ENCODE data around the gene SNAPC4. TPM values are rescaled to one million over a fixed set of nuclear protein-coding genes. Genes with fewer than 3 reads are reported as not detected.

Gene SNAPC4
- polyA plus RNA-seq, 1 donor from 2014 or later = 6.8 TPM

GRCh38 chr9:136410500-136411287 is 10.7 kb upstream of the SNAPC4 start, which contains the start of the genes ENTR1 and PMPCA:
Gene ENTR1, minus strand, starts transcription at chr9:136410614. Its CDS starts 217 bp downstream, at chr9:136410397.
Gene PMPCA, plus strand, starts transcription at chr9:136410658. Its CDS starts 11 bp downstream, at chr9:136410669.
- H3F3A ChIP-seq (ENCODE audit: insufficient read depth, low read length, poor library complexity, severe bottlenecking) = no peaks in the 10 kb centered on the region
- H3K79me2 ChIP-seq (replicated peaks; ENCODE audit: insufficient read depth, low read length) = peaks cover 34% of the 10 kb centered on the region
- peak within 1 kb of the TSS; percentile 4 for H2AFZ ChIP-seq (ENCODE audit: low read depth, low read length)
- peak within 1 kb of the TSS; percentile 83 for H3K9ac ChIP-seq (ENCODE audit: low read length)
- no peak for TF ChIP-seq RAD21 (conservative IDR thresholded peaks at IDR 0.05)
- TF ChIP-seq EZH2 (IDR thresholded peaks at IDR 0.05; ENCODE audit: borderline replicate concordance, insufficient read depth, low read length, poor library complexity, severe bottlenecking) = no peak
- no peak for TF ChIP-seq SMC3 (conservative IDR thresholded peaks at IDR 0.05; ENCODE audit: poor library complexity)
- TF ChIP-seq EP300 (conservative IDR thresholded peaks at IDR 0.05; ENCODE audit: poor library complexity, severe bottlenecking) = peak; percentile 48
- TF ChIP-seq CTCF (IDR thresholded peaks at IDR 0.05; ENCODE audit: poor library complexity, severe bottlenecking) = no peak
- TF ChIP-seq MXI1 (conservative IDR thresholded peaks at IDR 0.05; ENCODE audit: poor library complexity, severe bottlenecking) = peak; percentile 66
- TF ChIP-seq POLR2AphosphoS5 (IDR thresholded peaks at IDR 0.05) = peak; percentile 99
- TF ChIP-seq, protein P1, sequence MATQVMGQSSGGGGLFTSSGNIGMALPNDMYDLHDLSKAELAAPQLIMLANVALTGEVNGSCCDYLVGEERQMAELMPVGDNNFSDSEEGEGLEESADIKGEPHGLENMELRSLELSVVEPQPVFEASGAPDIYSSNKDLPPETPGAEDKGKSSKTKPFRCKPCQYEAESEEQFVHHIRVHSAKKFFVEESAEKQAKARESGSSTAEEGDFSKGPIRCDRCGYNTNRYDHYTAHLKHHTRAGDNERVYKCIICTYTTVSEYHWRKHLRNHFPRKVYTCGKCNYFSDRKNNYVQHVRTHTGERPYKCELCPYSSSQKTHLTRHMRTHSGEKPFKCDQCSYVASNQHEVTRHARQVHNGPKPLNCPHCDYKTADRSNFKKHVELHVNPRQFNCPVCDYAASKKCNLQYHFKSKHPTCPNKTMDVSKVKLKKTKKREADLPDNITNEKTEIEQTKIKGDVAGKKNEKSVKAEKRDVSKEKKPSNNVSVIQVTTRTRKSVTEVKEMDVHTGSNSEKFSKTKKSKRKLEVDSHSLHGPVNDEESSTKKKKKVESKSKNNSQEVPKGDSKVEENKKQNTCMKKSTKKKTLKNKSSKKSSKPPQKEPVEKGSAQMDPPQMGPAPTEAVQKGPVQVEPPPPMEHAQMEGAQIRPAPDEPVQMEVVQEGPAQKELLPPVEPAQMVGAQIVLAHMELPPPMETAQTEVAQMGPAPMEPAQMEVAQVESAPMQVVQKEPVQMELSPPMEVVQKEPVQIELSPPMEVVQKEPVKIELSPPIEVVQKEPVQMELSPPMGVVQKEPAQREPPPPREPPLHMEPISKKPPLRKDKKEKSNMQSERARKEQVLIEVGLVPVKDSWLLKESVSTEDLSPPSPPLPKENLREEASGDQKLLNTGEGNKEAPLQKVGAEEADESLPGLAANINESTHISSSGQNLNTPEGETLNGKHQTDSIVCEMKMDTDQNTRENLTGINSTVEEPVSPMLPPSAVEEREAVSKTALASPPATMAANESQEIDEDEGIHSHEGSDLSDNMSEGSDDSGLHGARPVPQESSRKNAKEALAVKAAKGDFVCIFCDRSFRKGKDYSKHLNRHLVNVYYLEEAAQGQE (IDR thresholded peaks at IDR 0.05; ENCODE audit: borderline replicate concordance) = peak; percentile 61
- peak; percentile 71 for TF ChIP-seq TAF1 (IDR thresholded peaks at IDR 0.05; ENCODE audit: low read depth)
- no peaks in the 10 kb centered on the region for H4K20me1 ChIP-seq (ENCODE audit: insufficient read depth)
- peak within 1 kb of the TSS; percentile 97 for H3K4me3 ChIP-seq (ENCODE audit: low read length)
- no peaks in the 10 kb centered on the region for H3K36me3 ChIP-seq (ENCODE audit: insufficient read depth, low read length)
- peak within 1 kb of the TSS; percentile 75 for H3K27ac ChIP-seq (ENCODE audit: low read length)
- H3K9me3 ChIP-seq (ENCODE audit: low read length) = no peaks in the 10 kb centered on the region
- H3K27me3 ChIP-seq (ENCODE audit: insufficient read depth, low read depth, low read length) = no peaks in the 10 kb centered on the region
- H3K4me2 ChIP-seq (ENCODE audit: low read length) = peak within 1 kb of the TSS; percentile 77
- H3K9me2 ChIP-seq (ENCODE audit: insufficient read depth, low read length) = no peaks in the 10 kb centered on the region

GRCh38 chr9:136409557-136410455 is 9.8 kb upstream of the SNAPC4 start:
- TF ChIP-seq POLR2AphosphoS5 (IDR thresholded peaks at IDR 0.05) (no peak), MXI1 (conservative IDR thresholded peaks at IDR 0.05; ENCODE audit: poor library complexity, severe bottlenecking) (peak; percentile 84)
- Histone ChIP-seq H3K4me3 (ENCODE audit: low read length) (peak overlapping the region; percentile 97), H3K36me3 (ENCODE audit: insufficient read depth, low read length) (no peaks in the 10 kb centered on the region), H3K9me3 (ENCODE audit: low read length) (no peaks in the 10 kb centered on the region), H3K27ac (ENCODE audit: low read length) (no peak overlapping the region), H3K27me3 (ENCODE audit: insufficient read depth, low read depth, low read length) (no peaks in the 10 kb centered on the region), H3F3A (ENCODE audit: insufficient read depth, low read length, poor library complexity, severe bottlenecking) (no peaks in the 10 kb centered on the region), H3K9ac (ENCODE audit: low read length) (peak overlapping the region; percentile 72), H4K20me1 (ENCODE audit: insufficient read depth) (no peaks in the 10 kb centered on the region), H2AFZ (ENCODE audit: low read depth, low read length) (peak overlapping the region; percentile 4), H3K9me2 (ENCODE audit: insufficient read depth, low read length) (no peaks in the 10 kb centered on the region), H3K79me2 (replicated peaks; ENCODE audit: insufficient read depth, low read length) (peaks cover 34% of the 10 kb centered on the region), H3K4me2 (ENCODE audit: low read length) (peak overlapping the region; percentile 48)

Measured in neural cell (in vitro differentiated cells).